ENCODE measurements around the gene PRKAR1B. TPM values are rescaled to one million over a fixed set of nuclear protein-coding genes. Genes with fewer than 3 reads are reported as not detected.

The PRKAR1B gene
- total and polyA plus RNA-seq, 10 donors = 9.9 to 39.5 (median 23.5) TPM

DNA sequence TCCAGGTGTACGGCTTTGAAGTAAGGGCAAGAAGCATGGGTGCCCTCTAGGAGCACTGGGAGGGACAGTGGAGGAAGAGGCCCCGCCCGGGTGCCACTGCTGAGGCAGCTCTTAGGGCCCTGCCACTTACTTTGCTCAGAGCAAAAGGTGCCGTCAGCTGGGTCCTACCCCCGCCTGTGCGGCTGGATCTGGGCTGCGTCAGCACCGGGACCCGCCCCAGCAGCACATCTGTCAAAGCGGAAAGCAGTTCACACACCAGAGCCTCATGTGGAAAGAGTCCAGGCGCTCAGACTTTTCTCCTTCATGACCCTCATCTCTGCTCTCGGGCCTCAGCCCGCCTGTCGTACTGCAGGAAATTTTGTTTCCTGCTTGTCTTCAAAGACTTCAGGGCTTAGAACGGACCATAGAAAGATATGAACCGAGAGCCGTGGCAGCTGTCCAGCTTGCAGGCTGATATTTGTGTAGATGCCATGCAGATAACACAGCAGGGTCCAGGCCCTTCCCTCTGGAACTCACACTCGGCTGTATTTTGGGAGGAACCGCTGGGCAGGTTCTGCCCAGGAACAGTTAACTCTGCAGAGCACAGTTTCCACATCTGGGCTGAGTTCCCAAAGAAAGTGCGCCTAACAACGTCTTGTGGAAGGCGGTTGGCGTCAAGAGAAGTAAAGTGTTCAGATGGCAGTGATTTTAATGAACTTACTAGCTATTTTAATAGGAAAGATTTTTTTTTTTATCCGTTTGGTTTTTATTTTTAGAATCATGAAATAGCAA is 44.3 kb upstream of the PRKAR1B start:
- Histone ChIP-seq H3K36me3 (peaks cover 0 to 84% (median 9%) of the 10 kb centered on the region in 6 donors), H3K27ac (peak overlapping the region; percentile 41 to 83 (median 70)), H3K27me3 (replicated peaks in 1 of 7) (no peaks in the 10 kb centered on the region), H3K4me1 (peaks cover 0 to 31% (median 20%) of the 10 kb centered on the region in 6 donors), H3K4me3 (no peak overlapping the region), H3K9me3 (no peaks in the 10 kb centered on the region)
- intact Hi-C loops (cut with DNase I; ENCODE audit: low total_unique reads) = loop anchor here (5.0 kb wide), 1 partner anchor 449 kb away; no protein-coding TSS in a partner anchor
- no peak for DNase-seq
- 45 to 56% (median 49%) methylated on average over 22 to 24 of the region's 24 CpGs for WGBS, 5 donors
- TF ChIP-seq POLR2A (IDR thresholded peaks at IDR 0.05) (no peak), POLR2AphosphoS5 (IDR thresholded peaks at IDR 0.05) (peak; percentile 71 to 83 (median 80))
- TF ChIP-seq, protein P1, sequence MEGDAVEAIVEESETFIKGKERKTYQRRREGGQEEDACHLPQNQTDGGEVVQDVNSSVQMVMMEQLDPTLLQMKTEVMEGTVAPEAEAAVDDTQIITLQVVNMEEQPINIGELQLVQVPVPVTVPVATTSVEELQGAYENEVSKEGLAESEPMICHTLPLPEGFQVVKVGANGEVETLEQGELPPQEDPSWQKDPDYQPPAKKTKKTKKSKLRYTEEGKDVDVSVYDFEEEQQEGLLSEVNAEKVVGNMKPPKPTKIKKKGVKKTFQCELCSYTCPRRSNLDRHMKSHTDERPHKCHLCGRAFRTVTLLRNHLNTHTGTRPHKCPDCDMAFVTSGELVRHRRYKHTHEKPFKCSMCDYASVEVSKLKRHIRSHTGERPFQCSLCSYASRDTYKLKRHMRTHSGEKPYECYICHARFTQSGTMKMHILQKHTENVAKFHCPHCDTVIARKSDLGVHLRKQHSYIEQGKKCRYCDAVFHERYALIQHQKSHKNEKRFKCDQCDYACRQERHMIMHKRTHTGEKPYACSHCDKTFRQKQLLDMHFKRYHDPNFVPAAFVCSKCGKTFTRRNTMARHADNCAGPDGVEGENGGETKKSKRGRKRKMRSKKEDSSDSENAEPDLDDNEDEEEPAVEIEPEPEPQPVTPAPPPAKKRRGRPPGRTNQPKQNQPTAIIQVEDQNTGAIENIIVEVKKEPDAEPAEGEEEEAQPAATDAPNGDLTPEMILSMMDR (IDR thresholded peaks at IDR 0.05 in 8 of 11, conservative IDR thresholded peaks at IDR 0.05 in 3 of 11) = peak in 1 of 11 experiments; percentile 15

DNA sequence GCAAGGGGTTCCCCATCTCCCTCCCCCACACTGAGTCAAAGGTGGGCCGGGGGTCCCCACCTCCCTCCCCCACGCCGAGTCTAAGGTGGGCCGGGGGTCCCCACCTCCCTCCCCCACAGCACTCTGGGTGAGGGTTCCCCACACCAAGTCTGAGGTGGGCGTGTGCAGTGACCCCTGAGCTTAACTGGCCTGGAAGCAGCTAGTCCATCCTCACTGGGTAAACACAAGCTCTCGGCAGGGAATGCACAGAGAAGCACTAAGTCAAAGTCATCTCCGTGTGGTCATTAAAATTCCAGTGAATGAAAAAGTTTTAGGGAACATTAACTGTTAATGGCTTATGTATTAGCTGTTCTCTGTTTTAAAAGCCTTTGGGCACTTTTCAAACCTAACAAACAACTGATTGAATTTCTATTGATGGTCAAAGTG is 43.7 kb upstream of the PRKAR1B start:
- no peak for DNase-seq
- 61 to 78% (median 68%) methylated on average over 7 of the region's 7 CpGs for WGBS, 5 donors
- intact Hi-C loops (cut with DNase I; ENCODE audit: low total_unique reads) = loop anchor here (5.0 kb wide), 1 partner anchor 448 kb away; no protein-coding TSS in a partner anchor

DNA sequence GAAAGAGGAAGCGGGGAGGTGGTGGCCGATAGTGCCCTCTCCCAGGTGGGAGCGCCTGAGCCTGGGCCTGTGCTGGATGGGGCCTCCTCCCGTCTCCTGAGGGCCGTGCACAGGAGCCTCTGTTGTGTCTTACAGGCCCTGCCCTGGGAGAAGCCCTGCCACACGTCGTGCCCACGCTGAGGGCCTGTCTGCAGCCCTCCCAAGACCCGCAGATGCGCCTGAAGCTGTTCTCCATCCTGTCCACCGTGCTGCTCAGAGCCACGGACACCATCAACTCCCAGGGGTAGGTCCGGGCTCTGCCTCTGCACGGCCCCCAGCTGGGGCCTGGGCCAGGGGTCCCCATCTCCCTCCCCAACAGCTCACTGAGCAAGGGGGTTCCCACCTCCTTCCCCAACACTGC is 43.3 kb upstream of the PRKAR1B start:
- no peak for DNase-seq
- Histone ChIP-seq H3K4me3 (no peak overlapping the region), H3K4me1 (peaks cover 0 to 31% (median 20%) of the 10 kb centered on the region in 6 donors), H3K27ac (peak overlapping the region in 5 of 8 donors; percentile 66 to 83 (median 75)), H3K27me3 (replicated peaks in 1 of 7) (no peaks in the 10 kb centered on the region), H3K9me3 (no peaks in the 10 kb centered on the region), H3K36me3 (peaks cover 0 to 84% (median 18%) of the 10 kb centered on the region in 6 donors)
- intact Hi-C loops (cut with DNase I; ENCODE audit: low total_unique reads) = loop anchor here (5.0 kb wide), 1 partner anchor 448 kb away; no protein-coding TSS in a partner anchor
- no peak for TF ChIP-seq POLR2AphosphoS5 (IDR thresholded peaks at IDR 0.05)
- TF ChIP-seq, protein P1 (IDR thresholded peaks at IDR 0.05 in 8 of 11, conservative IDR thresholded peaks at IDR 0.05 in 3 of 11) = no peak
- no peak for TF ChIP-seq POLR2A (IDR thresholded peaks at IDR 0.05)
- WGBS, 5 donors = 89 to 91% (median 90%) methylated on average over 5 to 14 of the region's 14 CpGs

More for the DNA sequence above, 43.7 kb upstream of the PRKAR1B start:
- Histone ChIP-seq H3K4me1 (peaks cover 0 to 31% (median 20%) of the 10 kb centered on the region in 6 donors), H3K9me3 (no peaks in the 10 kb centered on the region), H3K27me3 (replicated peaks in 1 of 7) (no peaks in the 10 kb centered on the region), H3K27ac (peak overlapping the region; percentile 41 to 83 (median 70)), H3K36me3 (peaks cover 0 to 84% (median 14%) of the 10 kb centered on the region in 6 donors), H3K4me3 (no peak overlapping the region)
- no peak for TF ChIP-seq POLR2AphosphoS5 (IDR thresholded peaks at IDR 0.05)
- no peak for TF ChIP-seq POLR2A (IDR thresholded peaks at IDR 0.05)
- TF ChIP-seq, protein P1 (IDR thresholded peaks at IDR 0.05 in 8 of 11, conservative IDR thresholded peaks at IDR 0.05 in 3 of 11) = no peak
